Measurements from ENCODE around the gene SPO11. TPM values are rescaled to one million over a fixed set of nuclear protein-coding genes. Genes with fewer than 3 reads are reported as not detected.

Gene SPO11
- total and polyA plus RNA-seq, 2 of the 4 experiments (the other 2 are of a cell fraction): not detected

- H2AK9ac ChIP-seq (replicated peaks; ENCODE audit: low read depth, low read length, poor library complexity): no peak overlapping the region
- H3K36me3 ChIP-seq (ENCODE audit: control insufficient read depth, insufficient read depth, low read length): peaks cover 70% of the 10 kb centered on the region
- no peaks in the 10 kb centered on the region for H3K4me1 ChIP-seq (ENCODE audit: control insufficient read depth, insufficient read depth, low read length)
- no peaks in the 10 kb centered on the region for H3K9me3 ChIP-seq (ENCODE audit: control insufficient read depth, insufficient read depth, low read length)
- CTCF ChIA-PET: no interaction called here
- H3K79me1 ChIP-seq (ENCODE audit: low read depth in 1 of 2, low read length in 2 of 2): peaks cover 5 to 7% of the 10 kb centered on the region in 2 experiments
- no peak overlapping the region for H4K8ac ChIP-seq (ENCODE audit: low read depth in 2 of 2, low read length in 2 of 2)
- DNase-seq: no peak
- H2AK5ac ChIP-seq (ENCODE audit: low read depth, low read length): no peak overlapping the region
- H3K27me3 ChIP-seq (ENCODE audit: control insufficient read depth, insufficient read depth, low read length): no peaks in the 10 kb centered on the region
- H2BK120ac ChIP-seq (ENCODE audit: low read depth, low read length): no peak overlapping the region
- H3K4me2 ChIP-seq (ENCODE audit: low read depth, low read length): no peak overlapping the region
- TF ChIP-seq BHLHE40 (IDR thresholded peaks at IDR 0.05; ENCODE audit: low read depth, low read length) (no peak), NFE2L2 (IDR thresholded peaks at IDR 0.05; ENCODE audit: low read depth, low read length) (no peak), POLR2A (IDR thresholded peaks at IDR 0.05; ENCODE audit: low read depth, low read length) (no peak), RCOR1 (IDR thresholded peaks at IDR 0.05; ENCODE audit: insufficient replicate concordance, low read length) (no peak), ELK1 (IDR thresholded peaks at IDR 0.05; ENCODE audit: borderline replicate concordance, low read depth, low read length) (no peak), MAFK (IDR thresholded peaks at IDR 0.05; ENCODE audit: low read depth, low read length) (no peak), RAD21 (IDR thresholded peaks at IDR 0.05; ENCODE audit: low read length) (no peak), USF2 (IDR thresholded peaks at IDR 0.05; ENCODE audit: low read depth, low read length) (no peak), MAZ (IDR thresholded peaks at IDR 0.05; ENCODE audit: borderline replicate concordance, low read depth, low read length) (no peak), CHD1 (IDR thresholded peaks at IDR 0.05; ENCODE audit: low read depth, low read length) (no peak), MXI1 (IDR thresholded peaks at IDR 0.05; ENCODE audit: borderline replicate concordance, low read depth, low read length) (no peak), CTCF (conservative IDR thresholded peaks at IDR 0.05; ENCODE audit: low read depth, low read length) (no peak)
- H3K9me1 ChIP-seq (ENCODE audit: insufficient read depth, low read length): no peaks in the 10 kb centered on the region
- H4K91ac ChIP-seq (ENCODE audit: insufficient read depth, low read depth, low read length): no peak overlapping the region
- no peak overlapping the region for H2BK20ac ChIP-seq (ENCODE audit: low read depth, low read length)
- no peak overlapping the region for H2BK5ac ChIP-seq (ENCODE audit: low read depth, low read length, poor library complexity, severe bottlenecking)
- H3K4me3 ChIP-seq (ENCODE audit: insufficient read depth, low read depth, low read length): no peak overlapping the region
- dilution Hi-C loops (cut with HindIII; ENCODE audit: low sequenced_read_pairs, unreplicated experiment): no loop called here
- no peak overlapping the region for H3K56ac ChIP-seq (ENCODE audit: extremely low read depth, insufficient read depth, low read length)
- no peak overlapping the region for H3K23ac ChIP-seq (ENCODE audit: low read depth, low read length)
- POLR2A ChIA-PET (ENCODE audit: unreplicated experiment): no interaction called here
- no peak overlapping the region for H3K14ac ChIP-seq (replicated peaks; ENCODE audit: low read depth, low read length)
- BruUV-seq (replicated peaks): no TSS peak
- H3K9ac ChIP-seq (ENCODE audit: low read depth, low read length): no peak overlapping the region
- no peak overlapping the region for H3K4ac ChIP-seq (ENCODE audit: low read depth, low read length)
- H2AFZ ChIP-seq (replicated peaks; ENCODE audit: low read length, poor library complexity): no peak overlapping the region
- H2BK15ac ChIP-seq (ENCODE audit: low read depth, low read length): no peak overlapping the region
- H3K18ac ChIP-seq (ENCODE audit: low read depth, low read length): no peak overlapping the region
- in situ Hi-C loops (cut with MboI; ENCODE audit: low sequenced_read_pairs): loop anchor here (25.0 kb wide), 1 partner anchor 982 kb away; the partner anchor contains the start of genes AURKA and CSTF1
- ATAC-seq (ENCODE audit: low read depth): no peak
- no peak overlapping the region for H3K27ac ChIP-seq (ENCODE audit: insufficient read depth, low read length)
- no peak overlapping the region for H4K5ac ChIP-seq (ENCODE audit: low read depth, low read length)
- intact Hi-C loops (cut with micrococcal nuclease): no loop called here
- no peaks in the 10 kb centered on the region for H4K20me1 ChIP-seq (ENCODE audit: insufficient read depth, low read length)
- no CpG with 5 or more reads among the region's 3 CpGs for WGBS, 2 experiments (ENCODE audit: extremely low coverage in 2 of 2, insufficient read length in 1 of 2)
Observed at GRCh38 chr20:57369596-57369995, 40.0 kb downstream of the SPO11 start.

Data from IMR-90 (cell line).